ENCODE measurements around the gene MTG1.

The MTG1 gene

GRCh38 chr10:133452453-133452852, 58.5 kb downstream of the MTG1 start:
- Histone ChIP-seq H3K4me3 (ENCODE audit: low read depth in 1 of 2, low read length in 2 of 2) (no peak overlapping the region), H3K27me3 (ENCODE audit: low read depth, low read length) (no peaks in the 10 kb centered on the region), H3K27ac (ENCODE audit: low read length) (no peak overlapping the region), H3K4me1 (ENCODE audit: control insufficient read depth in 1 of 2, insufficient read depth in 2 of 2, low read length in 2 of 2) (no peaks in the 10 kb centered on the region), H3K36me3 (ENCODE audit: control insufficient read depth in 1 of 2, insufficient read depth in 2 of 2, low read length in 2 of 2) (no peaks in the 10 kb centered on the region), H3K9me3 (ENCODE audit: control insufficient read depth in 1 of 2, low read length in 2 of 2) (peaks cover 0 to 21% of the 10 kb centered on the region in 2 donors)

- H3K4me3 ChIP-seq (ENCODE audit: low read depth in 1 of 2, low read length in 2 of 2) = no peak within 1 kb of the TSS
- H3K27me3 ChIP-seq (ENCODE audit: low read depth, low read length) = no peaks in the 10 kb centered on the region
- H3K27ac ChIP-seq (ENCODE audit: low read length) = no peak within 1 kb of the TSS
These were observed 59.7 kb downstream of the MTG1 start, which contains the start of gene SCART1 for GRCh38 chr10:133453516-133454203. Gene SCART1 (plus strand): TSS chr10:133453945. CDS start chr10:133453998, 53 bp downstream.

GRCh38 chr10:133454204-133454893, 60.4 kb downstream of the MTG1 start:
- Histone ChIP-seq H3K36me3 (ENCODE audit: control insufficient read depth in 1 of 2, insufficient read depth in 2 of 2, low read length in 2 of 2) (no peaks in the 10 kb centered on the region), H3K4me1 (ENCODE audit: control insufficient read depth in 1 of 2, insufficient read depth in 2 of 2, low read length in 2 of 2) (no peaks in the 10 kb centered on the region), H3K4me3 (ENCODE audit: low read depth in 1 of 2, low read length in 2 of 2) (no peak overlapping the region), H3K27ac (ENCODE audit: low read length) (no peak overlapping the region), H3K9me3 (ENCODE audit: control insufficient read depth in 1 of 2, low read length in 2 of 2) (peaks cover 0 to 7% of the 10 kb centered on the region in 2 donors), H3K27me3 (ENCODE audit: low read depth, low read length) (no peaks in the 10 kb centered on the region)

More at GRCh38 chr10:133453516-133454203, 59.7 kb downstream of the MTG1 start, which contains the start of gene SCART1:
- H3K4me1 ChIP-seq (ENCODE audit: control insufficient read depth in 1 of 2, insufficient read depth in 2 of 2, low read length in 2 of 2) = no peaks in the 10 kb centered on the region
- H3K9me3 ChIP-seq (ENCODE audit: control insufficient read depth in 1 of 2, low read length in 2 of 2) = peaks cover 0 to 10% of the 10 kb centered on the region in 2 donors
- H3K36me3 ChIP-seq (ENCODE audit: control insufficient read depth in 1 of 2, insufficient read depth in 2 of 2, low read length in 2 of 2) = no peaks in the 10 kb centered on the region

GRCh38 chr10:133455196-133455595, 61.2 kb downstream of the MTG1 start:
- H3K4me3 ChIP-seq (ENCODE audit: low read depth in 1 of 2, low read length in 2 of 2) = no peak overlapping the region
- H3K9me3 ChIP-seq (ENCODE audit: control insufficient read depth in 1 of 2, low read length in 2 of 2) = peaks cover 0 to 5% of the 10 kb centered on the region in 2 donors
- H3K36me3 ChIP-seq (ENCODE audit: control insufficient read depth in 1 of 2, insufficient read depth in 2 of 2, low read length in 2 of 2) = no peaks in the 10 kb centered on the region
- no peaks in the 10 kb centered on the region for H3K4me1 ChIP-seq (ENCODE audit: control insufficient read depth in 1 of 2, insufficient read depth in 2 of 2, low read length in 2 of 2)
- no peaks in the 10 kb centered on the region for H3K27me3 ChIP-seq (ENCODE audit: low read depth, low read length)
- no peak overlapping the region for H3K27ac ChIP-seq (ENCODE audit: low read length)

GRCh38 chr10:133455611-133456031, 61.7 kb downstream of the MTG1 start:
- H3K27me3 ChIP-seq (ENCODE audit: low read depth, low read length) = no peaks in the 10 kb centered on the region
- no peak overlapping the region for H3K4me3 ChIP-seq (ENCODE audit: low read depth in 1 of 2, low read length in 2 of 2)
- peaks cover 0 to 5% of the 10 kb centered on the region in 2 donors for H3K9me3 ChIP-seq (ENCODE audit: control insufficient read depth in 1 of 2, low read length in 2 of 2)
- no peaks in the 10 kb centered on the region for H3K36me3 ChIP-seq (ENCODE audit: control insufficient read depth in 1 of 2, insufficient read depth in 2 of 2, low read length in 2 of 2)
- no peaks in the 10 kb centered on the region for H3K4me1 ChIP-seq (ENCODE audit: control insufficient read depth in 1 of 2, insufficient read depth in 2 of 2, low read length in 2 of 2)
- H3K27ac ChIP-seq (ENCODE audit: low read length) = no peak overlapping the region

GRCh38 chr10:133456041-133456951, 62.3 kb downstream of the MTG1 start:
- H3K27ac ChIP-seq (ENCODE audit: low read length) = no peak overlapping the region
- no peaks in the 10 kb centered on the region for H3K27me3 ChIP-seq (ENCODE audit: low read depth, low read length)

GRCh38 chr10:133457100-133457841, 63.3 kb downstream of the MTG1 start:
- H3K4me3 ChIP-seq (ENCODE audit: low read depth in 1 of 2, low read length in 2 of 2) = no peak overlapping the region
- H3K27me3 ChIP-seq (ENCODE audit: low read depth, low read length) = no peaks in the 10 kb centered on the region

More at GRCh38 chr10:133456041-133456951, 62.3 kb downstream of the MTG1 start:
- Histone ChIP-seq H3K36me3 (ENCODE audit: control insufficient read depth in 1 of 2, insufficient read depth in 2 of 2, low read length in 2 of 2) (no peaks in the 10 kb centered on the region), H3K4me3 (ENCODE audit: low read depth in 1 of 2, low read length in 2 of 2) (no peak overlapping the region), H3K9me3 (ENCODE audit: control insufficient read depth in 1 of 2, low read length in 2 of 2) (peaks cover 0 to 4% of the 10 kb centered on the region in 2 donors), H3K4me1 (ENCODE audit: control insufficient read depth in 1 of 2, insufficient read depth in 2 of 2, low read length in 2 of 2) (no peaks in the 10 kb centered on the region)

GRCh38 chr10:133458021-133458709, 64.2 kb downstream of the MTG1 start:
- H3K27ac ChIP-seq (ENCODE audit: low read length) = no peak overlapping the region
- no peaks in the 10 kb centered on the region for H3K9me3 ChIP-seq (ENCODE audit: control insufficient read depth in 1 of 2, low read length in 2 of 2)
- no peaks in the 10 kb centered on the region for H3K36me3 ChIP-seq (ENCODE audit: control insufficient read depth in 1 of 2, insufficient read depth in 2 of 2, low read length in 2 of 2)
- H3K4me1 ChIP-seq (ENCODE audit: control insufficient read depth in 1 of 2, insufficient read depth in 2 of 2, low read length in 2 of 2) = no peaks in the 10 kb centered on the region
- no peaks in the 10 kb centered on the region for H3K27me3 ChIP-seq (ENCODE audit: low read depth, low read length)
- H3K4me3 ChIP-seq (ENCODE audit: low read depth in 1 of 2, low read length in 2 of 2) = no peak overlapping the region

More at GRCh38 chr10:133457100-133457841, 63.3 kb downstream of the MTG1 start:
- Histone ChIP-seq H3K27ac (ENCODE audit: low read length) (no peak overlapping the region), H3K4me1 (ENCODE audit: control insufficient read depth in 1 of 2, insufficient read depth in 2 of 2, low read length in 2 of 2) (no peaks in the 10 kb centered on the region), H3K9me3 (ENCODE audit: control insufficient read depth in 1 of 2, low read length in 2 of 2) (no peaks in the 10 kb centered on the region), H3K36me3 (ENCODE audit: control insufficient read depth in 1 of 2, insufficient read depth in 2 of 2, low read length in 2 of 2) (no peaks in the 10 kb centered on the region)

- Histone ChIP-seq H3K27me3 (ENCODE audit: low read depth, low read length) (no peaks in the 10 kb centered on the region), H3K36me3 (ENCODE audit: control insufficient read depth in 1 of 2, insufficient read depth in 2 of 2, low read length in 2 of 2) (no peaks in the 10 kb centered on the region), H3K9me3 (ENCODE audit: control insufficient read depth in 1 of 2, low read length in 2 of 2) (no peaks in the 10 kb centered on the region), H3K4me1 (ENCODE audit: control insufficient read depth in 1 of 2, insufficient read depth in 2 of 2, low read length in 2 of 2) (no peaks in the 10 kb centered on the region), H3K27ac (ENCODE audit: low read length) (no peak overlapping the region), H3K4me3 (ENCODE audit: low read depth in 1 of 2, low read length in 2 of 2) (no peak overlapping the region)
These were observed 64.9 kb downstream of the MTG1 start for GRCh38 chr10:133458710-133459453.
